Endothelial cell of hepatic sinusoid (primary cell): ENCODE data around the gene DST.

Experiments used
- in situ Hi-C: cut with HindIII; loops from 2 replicates; pipeline ENCODE4 v1.10.0; 2017; ENCODE audit warnings: low sequenced_read_pairs

DST gene

DNA sequence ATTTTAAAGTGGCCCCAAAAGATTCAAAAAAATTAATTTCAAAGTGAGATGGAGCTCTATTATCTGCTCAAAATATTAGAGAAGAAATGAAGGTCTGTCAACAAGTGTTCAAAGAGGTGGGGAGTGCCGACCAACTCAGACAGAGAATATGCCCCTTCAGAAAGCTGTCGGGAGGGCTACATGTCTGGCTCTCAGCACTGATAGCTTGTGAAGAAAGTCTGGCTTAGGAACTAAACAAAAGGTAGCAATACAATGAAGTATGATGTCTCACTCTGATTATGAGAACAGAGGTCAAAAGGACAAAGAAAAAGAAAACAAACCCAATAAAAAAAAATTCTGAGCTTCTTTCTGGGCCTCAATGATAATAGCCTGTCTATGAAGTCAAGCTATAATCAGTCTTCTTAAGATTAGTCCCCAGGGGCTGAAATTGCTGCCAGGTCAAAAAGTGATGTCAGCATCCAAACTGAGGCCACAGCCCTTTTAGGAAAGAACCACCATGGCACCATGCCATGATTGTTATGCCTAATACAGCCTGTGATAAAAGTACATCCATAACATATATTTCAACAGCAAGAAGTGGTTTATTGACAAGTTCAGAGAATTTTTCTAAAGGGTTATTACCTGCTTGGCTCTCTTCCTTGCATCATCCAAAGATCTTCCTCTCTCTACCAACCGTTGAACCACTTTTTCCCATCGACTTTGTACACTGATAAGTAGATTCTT is 150.9 kb downstream of the DST start:
- in situ Hi-C loops: no loop called here

DNA sequence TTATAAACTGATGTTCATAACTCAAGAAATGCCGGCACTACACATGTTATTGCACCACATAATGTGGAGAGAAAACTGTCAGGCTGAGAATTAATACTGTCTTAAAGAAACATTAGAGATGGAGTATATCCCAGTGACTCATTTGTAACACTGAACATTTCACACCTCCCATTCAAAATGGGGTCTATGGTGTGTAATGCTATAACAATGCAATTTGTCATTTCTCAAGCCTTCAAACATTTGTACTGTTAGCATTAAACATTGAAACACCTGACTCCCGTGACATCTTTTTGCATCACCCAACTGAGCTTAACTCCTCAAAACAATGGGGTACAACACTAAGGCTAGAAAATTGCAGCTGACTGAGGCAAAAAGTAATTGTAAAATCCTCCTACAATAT is 151.7 kb downstream of the DST start:
- in situ Hi-C loops: no loop called here

GRCh38 chr6:56489559-56489958 is 153.1 kb downstream of the DST start:
- in situ Hi-C loops: no loop called here

DNA sequence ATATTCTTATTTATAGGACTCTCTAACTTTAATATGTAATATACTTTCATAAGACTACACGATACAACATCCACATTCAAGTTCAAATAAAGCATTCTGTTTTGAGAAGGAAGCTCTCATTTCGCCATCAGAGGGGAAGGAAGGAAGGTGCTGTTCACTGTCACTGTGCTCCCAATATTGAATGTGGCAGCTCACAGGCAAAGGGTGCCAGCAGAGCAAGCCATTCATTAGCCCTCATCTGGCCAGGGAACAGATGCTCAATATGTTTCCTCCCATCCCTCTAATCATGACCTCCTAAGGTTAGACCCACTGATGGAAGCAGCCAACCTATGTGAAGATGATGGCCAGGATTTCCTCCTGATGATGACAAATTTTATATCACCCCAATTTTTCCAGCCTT is 154.4 kb downstream of the DST start:
- in situ Hi-C loops: no loop called here

GRCh38 chr6:56486681-56487080 is 156.0 kb downstream of the DST start:
- in situ Hi-C loops: no loop called here

- in situ Hi-C loops: no loop called here
These were observed 158.0 kb downstream of the DST start for GRCh38 chr6:56484669-56485068.

- in situ Hi-C loops: no loop called here
These were observed 158.8 kb downstream of the DST start for GRCh38 chr6:56483929-56484328.

GRCh38 chr6:56482525-56482924 is 160.2 kb downstream of the DST start:
- in situ Hi-C loops: no loop called here

GRCh38 chr6:56481957-56482356 is 160.7 kb downstream of the DST start:
- in situ Hi-C loops: no loop called here

GRCh38 chr6:56480654-56481337 is 161.9 kb downstream of the DST start:
- in situ Hi-C loops: no loop called here

DNA sequence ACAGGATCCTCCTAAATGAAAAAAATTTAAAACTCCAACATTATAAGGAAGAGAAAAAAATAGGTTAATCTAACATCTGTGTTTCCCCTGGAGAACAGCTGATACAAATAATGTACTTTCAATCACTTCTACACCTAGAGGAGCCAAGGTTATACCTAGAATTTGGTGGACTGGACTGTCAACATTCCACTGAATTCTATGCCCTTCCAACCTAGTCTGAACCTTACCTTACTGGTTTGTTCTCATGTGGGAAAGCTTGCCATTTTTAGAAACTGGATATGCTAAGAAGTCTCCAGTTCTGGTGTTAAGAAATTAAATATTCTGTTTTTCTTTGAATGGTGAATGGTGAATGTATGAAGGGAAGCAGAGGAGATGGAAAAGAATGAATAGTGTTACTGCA is 162.4 kb downstream of the DST start:
- in situ Hi-C loops: no loop called here

DNA sequence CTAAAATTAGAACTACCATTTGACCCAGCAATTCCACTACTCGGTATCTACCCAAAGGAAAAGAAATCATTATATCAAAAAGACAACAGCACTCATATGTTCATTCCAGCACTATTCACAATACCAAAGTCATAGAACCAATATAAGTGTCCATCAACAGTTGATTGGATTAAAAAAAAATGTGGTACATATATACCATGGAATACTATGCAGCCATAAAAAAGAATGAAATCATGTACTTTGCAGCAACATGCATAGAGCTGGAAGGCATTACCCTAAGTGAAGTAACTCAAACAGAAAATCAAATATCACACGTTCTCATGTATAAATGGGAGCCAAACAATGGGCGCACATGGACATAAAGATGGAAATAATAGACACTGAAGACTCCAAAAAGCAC is 163.3 kb downstream of the DST start:
- in situ Hi-C loops: no loop called here

DNA sequence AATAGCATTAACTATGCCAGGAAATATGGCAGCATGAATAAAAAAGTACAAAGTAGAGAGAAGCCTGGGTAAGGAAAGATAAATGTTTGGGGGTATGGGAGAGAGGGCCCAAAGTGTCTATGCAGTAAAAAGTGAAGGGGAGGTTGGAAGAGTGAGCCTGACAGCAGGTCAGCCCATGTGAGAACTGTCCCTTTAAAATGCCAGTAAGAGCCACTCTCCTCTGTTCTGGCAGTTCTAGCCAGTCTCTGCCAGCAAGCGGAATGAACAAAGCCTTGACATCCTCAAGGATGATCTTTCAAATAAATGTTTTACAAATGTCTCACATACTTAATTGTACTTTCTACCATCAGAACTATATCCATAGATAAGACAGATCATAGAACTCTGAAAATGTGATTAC is 164.5 kb downstream of the DST start:
- in situ Hi-C loops: no loop called here

- in situ Hi-C loops: no loop called here
These were observed 165.4 kb downstream of the DST start for GRCh38 chr6:56477241-56477640.

DNA sequence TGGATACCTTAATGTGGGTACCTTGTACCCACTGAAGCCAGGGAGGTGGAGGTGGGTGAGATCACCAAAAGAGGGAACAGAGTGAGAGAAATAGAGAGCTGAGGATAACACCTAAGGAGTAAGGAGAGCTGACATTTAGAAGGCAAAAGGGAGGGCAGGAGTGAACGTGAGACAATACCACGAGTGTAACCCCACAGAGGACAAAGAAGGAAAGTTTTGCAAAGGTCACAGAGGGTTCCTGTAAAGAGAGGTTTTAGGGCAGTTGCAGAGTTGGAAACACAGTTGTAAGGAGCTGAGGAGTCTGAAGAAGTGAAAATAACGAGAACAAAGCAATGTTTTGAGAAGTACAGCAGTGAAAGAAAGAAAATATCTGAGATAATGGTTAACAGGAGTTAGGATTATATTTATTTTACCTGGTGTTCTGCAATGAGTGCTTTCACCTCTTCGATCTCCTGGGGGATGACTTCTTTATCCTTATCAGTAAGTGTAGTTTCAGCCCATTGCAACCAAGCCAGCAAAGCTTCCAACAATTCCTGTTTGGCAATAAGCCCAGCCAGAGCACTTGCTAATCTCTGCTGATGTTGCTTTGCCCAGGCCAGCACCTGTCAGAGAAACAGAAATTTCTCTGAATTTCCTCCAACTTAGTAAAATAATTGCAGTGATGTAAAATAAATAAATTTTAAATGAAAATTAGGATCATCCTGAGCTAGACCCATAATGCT is 166.8 kb downstream of the DST start:
- in situ Hi-C loops: no loop called here

GRCh38 chr6:56474532-56474931 is 168.2 kb downstream of the DST start:
- in situ Hi-C loops: no loop called here

GRCh38 chr6:56463443-56463842 is 179.2 kb downstream of the DST start:
- in situ Hi-C loops: no loop called here

GRCh38 chr6:56459030-56459805 is 183.5 kb downstream of the DST start:
- in situ Hi-C loops: no loop called here

DNA sequence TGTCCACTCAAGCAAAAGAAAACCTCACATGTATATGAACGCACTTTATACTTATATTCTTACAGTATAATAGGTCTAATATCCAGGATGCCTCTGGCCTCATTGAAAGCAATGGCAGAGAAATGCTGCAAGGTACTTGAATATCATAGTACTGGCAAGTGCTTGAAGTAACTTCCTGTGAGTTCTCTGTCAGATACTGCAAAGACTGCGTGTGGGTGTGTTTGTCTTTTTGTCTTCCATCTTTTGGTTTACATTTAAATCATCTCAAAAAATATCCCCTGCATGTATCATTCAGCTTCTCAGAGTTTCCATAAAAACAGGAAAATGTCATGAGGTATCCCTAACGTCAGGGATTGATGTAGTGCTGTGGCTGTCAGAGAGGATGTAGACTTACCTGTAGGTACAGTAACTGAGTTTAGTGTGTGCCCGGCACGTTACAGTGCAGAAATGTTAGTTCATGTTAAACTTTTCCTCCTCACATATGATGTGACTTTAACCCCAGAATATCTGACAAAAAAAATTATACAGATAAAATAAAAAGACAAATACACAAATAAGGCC is 184.3 kb downstream of the DST start:
- in situ Hi-C loops: no loop called here

DNA sequence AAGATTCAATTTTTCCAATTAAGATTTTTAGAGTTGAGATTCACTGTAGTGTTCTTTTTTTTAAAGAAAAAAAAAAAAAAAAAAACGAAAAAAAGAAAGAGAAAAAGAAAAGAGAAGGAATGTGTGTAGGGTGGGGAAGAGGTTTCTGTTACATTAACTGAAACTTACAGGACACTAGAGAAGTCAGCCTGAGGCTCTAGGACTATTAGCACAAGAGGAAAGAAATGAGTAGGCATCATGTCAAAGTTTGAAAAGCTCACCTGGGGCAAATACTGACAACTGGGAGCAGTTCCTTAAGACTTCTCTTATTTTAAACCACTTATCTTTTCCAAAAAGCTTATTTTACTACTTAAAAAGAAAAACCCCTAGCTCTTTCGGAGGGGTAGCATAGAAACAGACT is 185.9 kb downstream of the DST start:
- in situ Hi-C loops: no loop called here
